ENCODE measurements around the gene TM4SF5.

The TM4SF5 gene

GRCh38 chr17:4744999-4745969, 26.4 kb upstream of the TM4SF5 start:
- in situ Hi-C loops (cut with HindIII; ENCODE audit: low sequenced_read_pairs), result no loop called here

GRCh38 chr17:4747847-4748246, 23.8 kb upstream of the TM4SF5 start:
- in situ Hi-C loops (cut with HindIII; ENCODE audit: low sequenced_read_pairs), result no loop called here

GRCh38 chr17:4748686-4749085, 23.0 kb upstream of the TM4SF5 start:
- in situ Hi-C loops (cut with HindIII; ENCODE audit: low sequenced_read_pairs), result no loop called here

GRCh38 chr17:4750606-4751005, 21.1 kb upstream of the TM4SF5 start:
- in situ Hi-C loops (cut with HindIII; ENCODE audit: low sequenced_read_pairs), result no loop called here

GRCh38 chr17:4751932-4752331, 19.8 kb upstream of the TM4SF5 start:
- in situ Hi-C loops (cut with HindIII; ENCODE audit: low sequenced_read_pairs), result no loop called here

GRCh38 chr17:4753392-4753791, 18.3 kb upstream of the TM4SF5 start:
- in situ Hi-C loops (cut with HindIII; ENCODE audit: low sequenced_read_pairs), result no loop called here

- in situ Hi-C loops (cut with HindIII; ENCODE audit: low sequenced_read_pairs), result no loop called here
These were observed 11.9 kb upstream of the TM4SF5 start for GRCh38 chr17:4759776-4760236.

- in situ Hi-C loops (cut with HindIII; ENCODE audit: low sequenced_read_pairs), result no loop called here
These were observed 7.1 kb upstream of the TM4SF5 start for GRCh38 chr17:4764595-4764994.

- in situ Hi-C loops (cut with HindIII; ENCODE audit: low sequenced_read_pairs), result no loop called here
These were observed 5.5 kb upstream of the TM4SF5 start for GRCh38 chr17:4766201-4766600.

GRCh38 chr17:4766723-4767122, 5.0 kb upstream of the TM4SF5 start:
- in situ Hi-C loops (cut with HindIII; ENCODE audit: low sequenced_read_pairs), result no loop called here

GRCh38 chr17:4768298-4768697, 3.4 kb upstream of the TM4SF5 start:
- in situ Hi-C loops (cut with HindIII; ENCODE audit: low sequenced_read_pairs), result no loop called here

GRCh38 chr17:4769628-4770027, 2.1 kb upstream of the TM4SF5 start:
- in situ Hi-C loops (cut with HindIII; ENCODE audit: low sequenced_read_pairs), result no loop called here

- in situ Hi-C loops (cut with HindIII; ENCODE audit: low sequenced_read_pairs), result no loop called here
These were observed 538 bp downstream of the TM4SF5 start for GRCh38 chr17:4772235-4772613.

GRCh38 chr17:4777969-4778760, 6.5 kb downstream of the TM4SF5 start:
- in situ Hi-C loops (cut with HindIII; ENCODE audit: low sequenced_read_pairs), result no loop called here

- in situ Hi-C loops (cut with HindIII; ENCODE audit: low sequenced_read_pairs), result no loop called here
These were observed 8.8 kb downstream of the TM4SF5 start for GRCh38 chr17:4780325-4780955.

- in situ Hi-C loops (cut with HindIII; ENCODE audit: low sequenced_read_pairs), result no loop called here
These were observed 11.0 kb downstream of the TM4SF5 start for GRCh38 chr17:4782652-4783051.

GRCh38 chr17:4785311-4786105, 13.8 kb downstream of the TM4SF5 start:
- in situ Hi-C loops (cut with HindIII; ENCODE audit: low sequenced_read_pairs), result loop anchor here (5.0 kb wide), 1 partner anchor 58 kb away; no protein-coding TSS in a partner anchor

GRCh38 chr17:4786106-4786511, 14.4 kb downstream of the TM4SF5 start, which contains the start of gene VMO1:
TSS of gene VMO1 (minus strand) at chr17:4786364. CDS start at chr17:4786352, 12 bp downstream.
- in situ Hi-C loops (cut with HindIII; ENCODE audit: low sequenced_read_pairs), result loop anchor here (5.0 kb wide), 1 partner anchor 59 kb away; no protein-coding TSS in a partner anchor

- in situ Hi-C loops (cut with HindIII; ENCODE audit: low sequenced_read_pairs), result loop anchor here (5.0 kb wide), 1 partner anchor 59 kb away; no protein-coding TSS in a partner anchor
These were observed 14.8 kb downstream of the TM4SF5 start for GRCh38 chr17:4786516-4786915.

Data from endothelial cell of hepatic sinusoid (primary cell).